SU-DHL-6 (cell line): Measurements from ENCODE around the gene BASP1.

ENCODE experiments used
- EZH2phosphoT487 ChIP-seq: fragments of 200-600 bp; sonication (generic), shearing (Covaris generic); conservative IDR thresholded peaks from 2 replicates; pipeline ENCODE4 v1.6.1; 2018; ENCODE audit warnings: mild to moderate bottlenecking, antibody characterized with exemption, low read length, moderate library complexity, mixed read lengths
- TF ChIP-seq, protein P1 (sequence below): fragments of 200-600 bp; sonication (generic); IDR thresholded peaks from one replicate; pipeline ENCODE4 v1.5.1; 2017; ENCODE audit warnings: antibody characterized with exemption, mild to moderate bottlenecking, low read length, moderate library complexity; ENCODE audit not compliant: insufficient read depth, poor library complexity, severe bottlenecking

DNA sequence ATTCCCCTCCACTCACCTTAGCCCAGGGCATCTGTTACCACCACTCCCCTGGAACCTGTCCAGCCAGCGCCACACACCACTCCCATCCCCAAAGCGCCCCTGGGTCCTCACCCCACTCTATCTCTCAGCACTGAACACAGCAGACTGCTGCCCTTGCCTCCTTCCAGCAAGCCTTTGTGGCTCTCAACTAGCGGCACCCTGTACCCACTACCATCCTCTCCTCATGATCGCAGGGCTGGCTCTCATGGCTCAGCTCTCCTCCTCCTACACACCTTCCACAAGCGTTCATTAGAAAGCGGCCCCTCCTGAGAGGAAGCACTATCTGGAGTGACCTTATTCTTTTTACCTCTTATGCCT, 13.3 kb upstream of the BASP1 start:
- TF ChIP-seq, protein P1, sequence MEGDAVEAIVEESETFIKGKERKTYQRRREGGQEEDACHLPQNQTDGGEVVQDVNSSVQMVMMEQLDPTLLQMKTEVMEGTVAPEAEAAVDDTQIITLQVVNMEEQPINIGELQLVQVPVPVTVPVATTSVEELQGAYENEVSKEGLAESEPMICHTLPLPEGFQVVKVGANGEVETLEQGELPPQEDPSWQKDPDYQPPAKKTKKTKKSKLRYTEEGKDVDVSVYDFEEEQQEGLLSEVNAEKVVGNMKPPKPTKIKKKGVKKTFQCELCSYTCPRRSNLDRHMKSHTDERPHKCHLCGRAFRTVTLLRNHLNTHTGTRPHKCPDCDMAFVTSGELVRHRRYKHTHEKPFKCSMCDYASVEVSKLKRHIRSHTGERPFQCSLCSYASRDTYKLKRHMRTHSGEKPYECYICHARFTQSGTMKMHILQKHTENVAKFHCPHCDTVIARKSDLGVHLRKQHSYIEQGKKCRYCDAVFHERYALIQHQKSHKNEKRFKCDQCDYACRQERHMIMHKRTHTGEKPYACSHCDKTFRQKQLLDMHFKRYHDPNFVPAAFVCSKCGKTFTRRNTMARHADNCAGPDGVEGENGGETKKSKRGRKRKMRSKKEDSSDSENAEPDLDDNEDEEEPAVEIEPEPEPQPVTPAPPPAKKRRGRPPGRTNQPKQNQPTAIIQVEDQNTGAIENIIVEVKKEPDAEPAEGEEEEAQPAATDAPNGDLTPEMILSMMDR, result no peak
- TF ChIP-seq EZH2phosphoT487, result no peak
